HepG2 (cell line): ENCODE data around the gene TMEFF2. TPM values are rescaled to one million over a fixed set of nuclear protein-coding genes. Genes with fewer than 3 reads are reported as not detected.

ENCODE experiments used
- ATAC-seq: fragments of 200-7000 bp; cut with Tn5 transposase; 3 replicates; pipeline ENCODE4 v1.9.1; 2020; ENCODE audit warnings: mild to moderate bottlenecking, moderate library complexity
- BruUV-seq: library from RNA; stranded (reverse); fragments of 400-500 nt; replicated peaks from 2 replicates; lab custom pipeline; 2021; lab: Mats Ljungman, UMichigan
- CTCF ChIA-PET: fragments of 300-600 bp; formaldehyde crosslinking; extraction: SDS; loops from one replicate; lab custom pipeline; 2021; ENCODE audit warnings: low total read pairs, inconsistent platforms, low intra/inter-chr PET ratio; lab: Yijun Ruan, JAX
- POLR2A ChIA-PET: fragments of 350-600 bp; sonication (Branson Sonifier 250); formaldehyde crosslinking; loops from one replicate; lab custom pipeline; 2020; ENCODE audit warnings: antibody characterized with exemption, inconsistent platforms; lab: Yijun Ruan, JAX
- DNase-seq: peaks from one replicate; pipeline ENCODE4 v3.0.0-alpha.2; 2015; ENCODE audit warnings: low spot score
- FAIRE-seq: peaks from 3 replicates; lab custom pipeline; 2011; peaks lifted over from hg19 to GRCh38; lab: Jason Lieb, UNC
- H2AFZ ChIP-seq: one replicate; pipeline ENCODE4 v1.6.1; 2011; ENCODE audit warnings: low read length, inconsistent platforms
- H3K27ac ChIP-seq: fragments of 300-600 bp; 3 replicates; pipeline ENCODE4 v1.8.0; 2011; ENCODE audit warnings: mixed run types, mild to moderate bottlenecking, mixed read lengths, low read length, inconsistent platforms; ENCODE audit not compliant: insufficient read depth; ENCODE audit errors: extremely low read length
- H3K27me3 ChIP-seq, 2 experiments: fragments of 200-600 bp in 1 of 2; 2 replicates in 1 of 2; 3 replicates in 1 of 2; pipeline versions ENCODE4 v1.6.0 to v1.8.0; 2011; ENCODE audit warnings: low read length in 2 of 2, mild to moderate bottlenecking in 2 of 2, moderate library complexity in 2 of 2, inconsistent platforms in 1 of 2; ENCODE audit not compliant: insufficient read depth in 2 of 2, control insufficient read depth in 1 of 2
- H3K36me3 ChIP-seq, 2 experiments: fragments of 200-600 bp in 1 of 2; replicated peaks in 1 of 2; 2 replicates in 1 of 2; 3 replicates in 1 of 2; pipeline versions ENCODE4 v1.5.1 to v1.8.0; 2011; ENCODE audit warnings: low read length in 2 of 2, inconsistent platforms in 1 of 2; ENCODE audit not compliant: insufficient read depth in 2 of 2, control insufficient read depth in 1 of 2
- H3K4me1 ChIP-seq: 2 replicates; pipeline ENCODE4 v1.5.1; 2012; ENCODE audit warnings: low read length, inconsistent platforms; ENCODE audit not compliant: insufficient read depth
- H3K4me2 ChIP-seq: 2 replicates; pipeline ENCODE4 v1.6.0; 2011; ENCODE audit warnings: low read depth, low read length, inconsistent platforms
- H3K4me3 ChIP-seq, 3 experiments: fragments of 200-600 bp in 1 of 3; sonication (generic), shearing (Covaris generic) in 1 of 3; replicated peaks in 1 of 3; 2 replicates each; pipeline ENCODE4 v1.5.1; 2011 to 2016; ENCODE audit warnings: low read length in 3 of 3, inconsistent platforms in 2 of 3, low read depth in 2 of 3, mild to moderate bottlenecking in 2 of 3, control low read depth in 1 of 3, mixed read lengths in 1 of 3; ENCODE audit not compliant: insufficient read depth in 1 of 3
- H3K79me2 ChIP-seq: one replicate; pipeline ENCODE4 v1.6.1; 2011; ENCODE audit warnings: low read length, inconsistent platforms; ENCODE audit not compliant: insufficient read depth
- H3K9ac ChIP-seq: 2 replicates; pipeline ENCODE4 v1.6.0; 2011; ENCODE audit warnings: mild to moderate bottlenecking, low read depth, low read length, inconsistent platforms; ENCODE audit not compliant: insufficient read depth
- H3K9me3 ChIP-seq: 2 replicates; pipeline ENCODE4 v1.5.1; 2012; ENCODE audit warnings: mild to moderate bottlenecking, low read length
- H4K20me1 ChIP-seq: 2 replicates; pipeline ENCODE4 v1.6.0; 2011; ENCODE audit warnings: inconsistent platforms, mild to moderate bottlenecking, low read length, moderate library complexity; ENCODE audit not compliant: insufficient read depth
- CENPT ChIP-seq: sonication (generic); formaldehyde crosslinking; IDR thresholded peaks from 2 replicates; pipeline ENCODE4 v1.8.0; 2022; ENCODE audit warnings: low read depth, mild to moderate bottlenecking, moderate library complexity, missing genetic modification reagents
- FOXO4 ChIP-seq: sonication (generic); formaldehyde crosslinking; conservative IDR thresholded peaks from 2 replicates; pipeline ENCODE4 v1.8.1; 2023; ENCODE audit warnings: missing genetic modification reagents
- PCBP1 ChIP-seq: fragments of 200-400 bp; formaldehyde crosslinking; IDR thresholded peaks from 2 replicates; pipeline ENCODE4 v1.6.1; 2017; ENCODE audit warnings: mild to moderate bottlenecking, low read depth, low read length, borderline replicate concordance
- SMARCE1 ChIP-seq: fragments of 450-650 bp; IDR thresholded peaks from 2 replicates; pipeline ENCODE4 v1.6.1; 2017; ENCODE audit warnings: borderline replicate concordance
- USF2 ChIP-seq, 2 experiments: sonication (generic) in 1 of 2; formaldehyde crosslinking in 1 of 2; IDR thresholded peaks; 2 replicates each; pipeline versions ENCODE4 v1.5.1 to v1.6.1; 2011 to 2020; ENCODE audit warnings: borderline replicate concordance in 1 of 2, low read depth in 1 of 2, low read length in 1 of 2, mild to moderate bottlenecking in 1 of 2, missing genetic modification reagents in 1 of 2, moderate library complexity in 1 of 2
- ZBTB20 ChIP-seq: sonication (generic); formaldehyde crosslinking; IDR thresholded peaks from 2 replicates; pipeline ENCODE4 v1.8.1; 2023; ENCODE audit warnings: missing genetic modification reagents, low read depth, mild to moderate bottlenecking, borderline replicate concordance
- ZBTB7A ChIP-seq: sonication (generic); formaldehyde crosslinking; IDR thresholded peaks from 2 replicates; pipeline ENCODE4 v1.8.0; 2022; ENCODE audit warnings: mild to moderate bottlenecking, missing genetic modification reagents
- WGBS: methylation state at CpG from one replicate; pipeline ENCODE4 v1.1.6; 2017; ENCODE audit warnings: low lambda C conversion rate; 5-methylcytosine and 5-hydroxymethylcytosine counted together
- in situ Hi-C: cut with HindIII; loops from 2 replicates; pipeline ENCODE4 v1.10.0; 2017; ENCODE audit warnings: low pct_unique_long_range_greater_than_20kb; ENCODE audit not compliant: extremely low pct_ligation_motif_present
- intact Hi-C: fragments of 100-400 bp; cut with micrococcal nuclease; formaldehyde crosslinking; loops from one replicate; pipeline ENCODE4 v1.10.0; 2022; ENCODE audit not compliant: unreplicated experiment
- polyA plus RNA-seq, 8 experiments: library from polyadenylated mRNA; depleted of rRNA in 3 of 8; stranded (reverse) in 7 of 8; unstranded in 1 of 8; fragments of >200 nt; fragmentation: Illumina TruSeq in 4 of 8; extraction: Trizol in 4 of 8; gene quantifications; 2 replicates each; pipeline versions ENCODE4 v1.2.1 to v1.2.3, GENCODE V29; 2011 to 2016; ENCODE audit warnings: low read depth in 4 of 8, missing spikeins in 1 of 8, mixed read lengths in 1 of 8; ENCODE audit not compliant: insufficient read depth in 1 of 8
- total RNA-seq, 5 experiments: library from RNA; depleted of rRNA; stranded (reverse); fragments of >200 nt; fragmentation: Illumina TruSeq; extraction: Trizol; gene quantifications; 2 replicates each; pipeline ENCODE4 v1.2.3, GENCODE V29; 2016; ENCODE audit warnings: low read depth in 1 of 5
- TF ChIP-seq, protein P1 (sequence below): sonication (generic); formaldehyde crosslinking; IDR thresholded peaks from 2 replicates; pipeline ENCODE4 v1.8.1; 2023; ENCODE audit warnings: mild to moderate bottlenecking, missing genetic modification reagents, borderline replicate concordance

The TMEFF2 gene
- total and polyA plus RNA-seq, 2 of the 13 experiments (the other 11 are each of a cell fraction or from before 2014, with no cell fraction given) = not detected

DNA sequence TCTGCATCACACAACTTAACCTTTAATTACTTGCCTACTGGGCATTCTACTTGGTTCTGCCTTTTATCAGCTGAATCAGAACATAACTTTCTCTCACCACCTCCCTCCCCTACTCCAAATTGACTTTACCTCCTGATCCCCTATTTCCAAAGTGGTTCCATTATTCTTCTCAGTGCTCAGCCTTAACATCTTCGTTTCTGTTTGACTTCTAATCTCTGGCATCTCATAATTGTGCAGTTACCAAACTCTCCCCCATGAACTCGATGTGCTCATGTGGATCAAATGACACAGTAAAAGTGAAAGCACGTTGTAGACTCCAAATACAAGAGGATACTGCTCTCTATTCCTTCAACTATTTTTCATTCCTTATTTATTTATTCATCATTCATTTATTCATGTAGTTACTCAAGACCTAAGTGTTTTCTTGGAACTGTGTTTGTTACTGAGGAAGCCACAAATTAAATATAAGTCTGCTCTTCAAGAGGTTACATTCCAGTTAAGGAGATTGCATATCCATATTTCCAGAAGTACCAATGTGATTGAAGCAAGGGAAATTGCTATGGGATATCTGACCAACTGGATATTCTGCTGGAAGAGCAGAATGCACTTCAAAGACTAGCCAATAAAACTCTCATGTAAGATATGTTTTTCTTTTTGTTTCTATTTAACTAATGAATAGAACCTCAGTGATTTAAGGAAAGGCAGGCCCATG, 158.8 kb downstream of the TMEFF2 start (continued):
- TF ChIP-seq USF2 (IDR thresholded peaks at IDR 0.05; ENCODE audit: low read depth, low read length) (no peak), USF2 (CRISPR knock-in tag; IDR thresholded peaks at IDR 0.05; ENCODE audit: borderline replicate concordance) (no peak), PCBP1 (no peak), ZBTB7A (no peak), SMARCE1 (no peak)
- TF ChIP-seq, protein P1, sequence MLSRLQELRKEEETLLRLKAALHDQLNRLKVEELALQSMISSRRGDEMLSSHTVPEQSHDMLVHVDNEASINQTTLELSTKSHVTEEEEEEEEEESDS = no peak

DNA sequence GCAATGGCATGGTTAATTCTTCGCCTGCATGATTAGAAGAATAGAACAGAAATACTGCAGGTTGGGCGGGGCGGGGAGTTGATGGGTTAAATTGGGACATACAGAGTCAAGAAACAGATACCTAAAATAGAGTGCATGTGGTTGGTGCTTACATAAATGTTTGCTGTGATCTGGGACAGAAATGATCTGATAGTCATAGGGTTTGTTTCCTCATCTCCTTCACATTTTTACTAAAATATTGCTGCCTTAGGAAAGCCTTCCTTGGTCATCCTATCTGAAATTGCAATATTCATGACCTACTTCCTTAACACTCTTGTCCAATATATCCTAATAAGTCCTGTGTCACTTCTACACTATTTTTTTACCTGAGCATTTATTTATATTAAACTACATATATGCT, 163.9 kb downstream of the TMEFF2 start:
- FAIRE-seq (no peak), DNase-seq (no peak), ATAC-seq (no peak)
- Histone ChIP-seq H3K9me3 (no peaks in the 10 kb centered on the region), H3K4me3 (no peak overlapping the region), H3K79me2 (no peaks in the 10 kb centered on the region), H3K4me2 (no peak overlapping the region), H3K36me3 (no peaks in the 10 kb centered on the region), H2AFZ (no peak overlapping the region), H4K20me1 (no peaks in the 10 kb centered on the region), H3K9ac (no peak overlapping the region), H3K4me1 (no peaks in the 10 kb centered on the region), H3K27ac (no peak overlapping the region), H3K27me3 (no peaks in the 10 kb centered on the region)
- 58% methylated on average over 3 of the region's 3 CpGs for WGBS
- POLR2A ChIA-PET = no interaction called here
- in situ Hi-C loops = no loop called here
- intact Hi-C loops = no loop called here
- CTCF ChIA-PET = no interaction called here
- no TSS peak for BruUV-seq
- TF ChIP-seq ZBTB20 (CRISPR knock-in tag) (no peak), FOXO4 (CRISPR knock-in tag) (no peak), CENPT (CRISPR knock-in tag) (no peak)
